AG10803 (cell line): ENCODE data around the gene PTPA.

Experiments
- DNase-seq: peaks from one replicate; pipeline ENCODE4 v3.0.0; 2010; ENCODE audit warnings: low read depth
- H3K4me3 ChIP-seq: 2 replicates; pipeline ENCODE4 v1.5.1; 2011; ENCODE audit warnings: mild to moderate bottlenecking, low read length, control low read depth
- CTCF ChIP-seq: conservative IDR thresholded peaks from 2 replicates; pipeline ENCODE4 v1.5.1; 2011; ENCODE audit warnings: mild to moderate bottlenecking, low read length, control low read depth, inconsistent platforms

PTPA gene

DNA sequence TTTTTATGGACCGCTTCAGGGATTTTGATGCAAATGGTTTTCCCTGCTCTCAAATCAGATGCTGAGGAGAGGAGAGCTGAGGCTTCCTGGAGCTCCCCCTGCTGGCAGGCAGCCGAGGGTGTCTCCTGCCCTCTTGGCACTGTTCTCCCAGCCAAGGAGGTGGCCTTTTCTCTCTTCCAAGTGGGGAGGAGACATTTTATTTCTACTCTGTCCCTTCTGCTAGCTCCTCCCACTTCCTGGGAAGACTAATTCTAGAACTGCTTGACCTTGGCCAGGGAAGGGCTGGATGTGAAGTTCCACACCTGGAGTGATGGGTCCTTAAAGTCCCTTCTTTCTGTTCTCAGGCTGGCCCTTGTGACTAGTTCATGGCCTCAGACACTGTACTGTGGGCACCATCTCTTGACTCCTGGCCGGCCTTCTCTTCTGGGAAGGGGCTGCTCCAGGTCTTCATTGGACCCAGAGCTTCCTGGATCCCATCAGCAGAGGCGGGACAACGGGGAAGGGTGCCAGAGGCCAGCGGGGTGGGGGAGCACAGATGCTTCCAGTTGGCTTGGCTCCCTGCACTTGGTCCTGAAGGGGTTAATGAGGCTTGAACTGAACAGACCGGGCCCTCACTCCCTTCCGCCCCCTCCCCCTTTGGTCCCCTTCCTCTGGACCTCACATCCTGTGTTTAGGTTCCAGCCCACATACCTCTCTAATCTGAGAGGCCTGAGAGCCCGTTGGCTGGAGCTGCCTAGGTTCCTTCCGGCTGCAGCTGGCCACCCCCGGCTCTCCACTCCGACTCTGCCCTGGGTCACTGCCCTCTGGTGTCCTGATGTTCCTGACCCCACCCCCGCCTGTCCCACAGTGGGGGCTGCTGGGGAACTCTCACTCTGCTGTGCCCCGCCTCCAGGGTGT lies 32.1 kb downstream of the PTPA start:
- peak; percentile 95 for TF ChIP-seq CTCF
- peak; percentile 93 for DNase-seq

GRCh38 chr9:129145316-129145715 lies 34.1 kb downstream of the PTPA start:
- no peak for DNase-seq
- TF ChIP-seq CTCF, result no peak
- no peak overlapping the region for H3K4me3 ChIP-seq

More for the DNA sequence above, 32.1 kb downstream of the PTPA start:
- peak overlapping the region; percentile 35 for H3K4me3 ChIP-seq

DNA sequence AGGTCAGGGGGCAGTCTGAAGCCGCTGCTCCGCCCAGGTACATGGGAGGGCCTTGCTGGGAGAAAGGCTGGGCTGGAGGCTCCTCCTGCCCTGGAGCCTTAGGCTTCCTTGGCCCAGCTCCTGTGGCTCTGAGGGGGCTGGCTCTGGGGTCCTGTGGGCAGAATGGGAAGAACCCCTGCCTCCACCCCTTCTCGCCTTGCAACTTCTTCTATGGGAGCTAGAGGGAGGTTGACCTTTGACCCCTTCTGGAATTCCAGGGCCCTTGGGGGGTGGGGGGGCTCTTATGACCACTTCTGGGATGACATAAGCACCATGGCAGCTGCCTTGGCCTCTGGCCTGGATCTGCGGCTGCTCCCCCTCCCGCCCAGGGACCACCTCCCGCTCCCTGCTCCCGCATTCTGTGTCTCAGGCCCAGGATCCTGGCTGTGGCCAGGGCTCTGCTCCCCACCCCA lies 34.7 kb downstream of the PTPA start:
- TF ChIP-seq CTCF, result peak; percentile 16; the same call in 1 of the 2 replicates
- H3K4me3 ChIP-seq, result no peak overlapping the region
- DNase-seq, result peak; percentile 93

DNA sequence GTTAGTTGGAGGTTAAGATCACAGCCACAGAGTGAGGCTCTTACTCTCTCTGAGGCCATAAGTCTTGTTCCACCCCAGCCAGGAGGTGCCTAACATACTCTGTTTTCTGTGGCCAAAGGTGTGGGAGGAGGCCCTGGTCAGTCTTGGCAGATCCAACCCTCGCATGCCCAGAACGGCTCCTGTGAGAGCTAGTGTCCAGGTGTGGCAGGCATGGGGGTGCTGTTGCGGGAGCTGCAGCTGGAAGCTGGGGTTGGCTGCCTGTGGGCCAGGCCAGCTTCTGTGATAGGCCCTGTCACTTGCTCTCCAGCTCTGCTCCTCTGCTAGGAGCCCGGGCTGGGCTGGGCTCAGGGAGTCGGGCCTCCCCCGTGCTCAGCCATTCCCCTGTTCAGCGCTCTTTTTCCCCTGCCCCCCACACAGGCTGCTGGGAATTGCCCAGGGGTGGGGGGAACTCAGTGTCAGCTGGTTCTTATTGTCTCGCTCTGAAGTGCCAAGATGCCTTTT lies 35.3 kb downstream of the PTPA start:
- DNase-seq, result peak; percentile 77
- TF ChIP-seq CTCF, result no peak
- H3K4me3 ChIP-seq, result no peak overlapping the region

- H3K4me3 ChIP-seq, result no peak overlapping the region
- DNase-seq, result no peak
- no peak for TF ChIP-seq CTCF
Measured at GRCh38 chr9:129148463-129149204, 37.4 kb downstream of the PTPA start.

DNA sequence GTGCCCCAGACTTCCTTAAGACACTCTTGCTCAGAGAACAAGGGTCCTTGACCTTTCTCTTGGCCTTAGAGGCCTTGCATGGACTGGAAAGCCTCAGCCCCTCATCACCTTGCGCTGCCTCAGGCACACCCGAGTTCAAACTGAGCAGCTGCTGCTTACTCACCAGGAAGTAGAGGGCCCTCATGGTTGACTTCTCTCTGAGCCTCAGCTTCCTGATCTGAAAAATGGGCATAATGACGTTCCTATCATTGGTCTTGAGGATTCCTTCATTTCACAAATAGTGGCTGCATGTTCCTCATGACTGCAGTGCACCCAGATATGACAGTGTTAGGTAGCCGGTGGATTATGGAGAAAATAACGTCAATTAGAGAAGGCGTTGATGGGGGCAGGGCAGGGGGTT lies 38.2 kb downstream of the PTPA start:
- no peak for TF ChIP-seq CTCF
- no peak overlapping the region for H3K4me3 ChIP-seq
- no peak for DNase-seq

GRCh38 chr9:129150122-129150521 lies 38.9 kb downstream of the PTPA start:
- TF ChIP-seq CTCF, result no peak
- no peak for DNase-seq
- H3K4me3 ChIP-seq, result no peak overlapping the region
